GM12873 (cell line): ENCODE measurements around the gene VPS37D.

ENCODE experiments used
- CTCF ChIP-seq: IDR thresholded peaks from 2 replicates; pipeline ENCODE4 v1.5.1; 2012; ENCODE audit warnings: low read depth, mild to moderate bottlenecking, moderate library complexity, low read length, control low read depth; ENCODE audit not compliant: insufficient read depth; ENCODE audit errors: missing control alignments

Gene VPS37D

GRCh38 chr7:73685311-73685710 is 17.7 kb downstream of the VPS37D start:
- no peak for TF ChIP-seq CTCF

- no peak for TF ChIP-seq CTCF
These were observed 20.7 kb downstream of the VPS37D start for GRCh38 chr7:73688288-73688687.

- TF ChIP-seq CTCF: no peak
These were observed 23.0 kb downstream of the VPS37D start for GRCh38 chr7:73690646-73691045.

- TF ChIP-seq CTCF: no peak
These were observed 28.7 kb downstream of the VPS37D start for GRCh38 chr7:73696372-73696771.

GRCh38 chr7:73698410-73698809 is 30.8 kb downstream of the VPS37D start:
- no peak for TF ChIP-seq CTCF

- no peak for TF ChIP-seq CTCF
These were observed 31.9 kb downstream of the VPS37D start for GRCh38 chr7:73699370-73700068.

GRCh38 chr7:73700069-73700423 is 32.4 kb downstream of the VPS37D start:
- TF ChIP-seq CTCF: no peak
